ENCODE data around the gene PDF. TPM values are rescaled to one million over a fixed set of nuclear protein-coding genes. Genes with fewer than 3 reads are reported as not detected.

PDF gene
- total and polyA plus RNA-seq, 2 of the 13 experiments (the other 11 are each of a cell fraction or from before 2014, with no cell fraction given) = 12.4 to 48.8 TPM

DNA sequence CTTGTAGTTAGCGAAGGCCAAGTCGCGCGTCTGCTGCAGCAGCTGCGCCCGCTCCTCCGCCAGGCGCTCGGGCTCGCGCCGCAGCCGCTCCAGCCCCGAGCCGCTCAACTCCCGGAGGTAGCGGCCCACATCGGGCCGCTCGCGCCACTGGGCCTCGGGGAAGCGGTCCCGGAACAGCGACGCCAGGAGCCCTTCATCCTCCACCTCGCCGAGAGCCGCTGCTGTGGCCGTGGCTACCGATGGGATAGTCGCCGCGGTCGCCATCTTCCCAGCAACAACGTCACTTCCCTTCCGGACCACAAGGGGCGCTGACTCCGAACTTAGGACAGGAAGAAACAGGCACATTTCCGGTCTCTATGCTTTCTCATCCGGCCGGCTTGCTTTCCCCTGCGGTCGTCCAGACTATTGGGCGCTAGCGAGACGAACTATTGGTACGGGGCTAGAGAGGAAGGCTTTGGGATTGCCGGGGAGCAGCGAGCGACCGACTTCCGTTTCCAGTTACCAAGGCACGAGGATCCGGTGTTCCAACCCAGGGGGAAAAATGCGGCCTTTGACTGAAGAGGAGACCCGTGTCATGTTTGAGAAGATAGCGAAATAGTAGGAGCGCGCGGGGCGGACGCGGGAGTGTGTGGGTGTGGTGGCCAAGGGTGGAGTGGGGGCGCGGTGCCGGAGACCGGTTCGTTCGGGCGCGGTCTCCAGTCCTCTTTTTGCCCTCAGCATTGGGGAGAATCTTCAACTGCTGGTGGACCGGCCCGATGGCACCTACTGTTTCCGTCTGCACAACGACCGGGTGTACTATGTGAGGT lies 9.1 kb upstream of the PDF start, which contains the start of the genes COG8 and NIP7 (continued):
- TF ChIP-seq, protein P1, sequence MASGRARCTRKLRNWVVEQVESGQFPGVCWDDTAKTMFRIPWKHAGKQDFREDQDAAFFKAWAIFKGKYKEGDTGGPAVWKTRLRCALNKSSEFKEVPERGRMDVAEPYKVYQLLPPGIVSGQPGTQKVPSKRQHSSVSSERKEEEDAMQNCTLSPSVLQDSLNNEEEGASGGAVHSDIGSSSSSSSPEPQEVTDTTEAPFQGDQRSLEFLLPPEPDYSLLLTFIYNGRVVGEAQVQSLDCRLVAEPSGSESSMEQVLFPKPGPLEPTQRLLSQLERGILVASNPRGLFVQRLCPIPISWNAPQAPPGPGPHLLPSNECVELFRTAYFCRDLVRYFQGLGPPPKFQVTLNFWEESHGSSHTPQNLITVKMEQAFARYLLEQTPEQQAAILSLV (CRISPR knock-in tag; IDR thresholded peaks at IDR 0.05; ENCODE audit: borderline replicate concordance) = peak; percentile 51; the same call in 1 of the 2 replicates
- TF ChIP-seq ELF3 (CRISPR knock-in tag; IDR thresholded peaks at IDR 0.05) = peak; percentile 94
- 0 out of 2 replicates have a peak, but pooled peaks have one; percentile 30 for TF ChIP-seq TBP (CRISPR knock-in tag; IDR thresholded peaks at IDR 0.05)
- TF ChIP-seq ZNF20 (CRISPR knock-in tag; IDR thresholded peaks at IDR 0.05) = peak; percentile 25; the same call in 1 of the 2 replicates
- peak; percentile 87; the same call in 1 of the 2 replicates for TF ChIP-seq TSC22D2 (CRISPR knock-in tag; IDR thresholded peaks at IDR 0.05; ENCODE audit: borderline replicate concordance)
- TF ChIP-seq NFATC3 (CRISPR knock-in tag; IDR thresholded peaks at IDR 0.05) = peak; percentile 19; the same call in 1 of the 2 replicates
- TF ChIP-seq SOX6 (IDR thresholded peaks at IDR 0.05) = no peak
- peak; percentile 83 for TF ChIP-seq SOX6 (CRISPR knock-in tag; IDR thresholded peaks at IDR 0.05)
- TF ChIP-seq HOXA3 (CRISPR knock-in tag; IDR thresholded peaks at IDR 0.05) = peak; percentile 97
- peak; percentile 85 for TF ChIP-seq ZNF317 (CRISPR knock-in tag; IDR thresholded peaks at IDR 0.05)
- no peak for TF ChIP-seq ZC3H4 (CRISPR knock-in tag; IDR thresholded peaks at IDR 0.05; ENCODE audit: borderline replicate concordance)
- no peak for TF ChIP-seq FOXA1 (IDR thresholded peaks at IDR 0.05)
- no peak for TF ChIP-seq FOXA1 (CRISPR knock-in tag; IDR thresholded peaks at IDR 0.05)
- TF ChIP-seq ZNF343 (CRISPR knock-in tag; IDR thresholded peaks at IDR 0.05) = no peak
- TF ChIP-seq ATF7-NPFF (CRISPR knock-in tag; IDR thresholded peaks at IDR 0.05; ENCODE audit: low read depth) = peak; percentile 69
- TF ChIP-seq, protein P2, sequence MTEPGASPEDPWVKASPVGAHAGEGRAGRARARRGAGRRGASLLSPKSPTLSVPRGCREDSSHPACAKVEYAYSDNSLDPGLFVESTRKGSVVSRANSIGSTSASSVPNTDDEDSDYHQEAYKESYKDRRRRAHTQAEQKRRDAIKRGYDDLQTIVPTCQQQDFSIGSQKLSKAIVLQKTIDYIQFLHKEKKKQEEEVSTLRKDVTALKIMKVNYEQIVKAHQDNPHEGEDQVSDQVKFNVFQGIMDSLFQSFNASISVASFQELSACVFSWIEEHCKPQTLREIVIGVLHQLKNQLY (CRISPR knock-in tag; IDR thresholded peaks at IDR 0.05) = no peak
- TF ChIP-seq, protein P3, sequence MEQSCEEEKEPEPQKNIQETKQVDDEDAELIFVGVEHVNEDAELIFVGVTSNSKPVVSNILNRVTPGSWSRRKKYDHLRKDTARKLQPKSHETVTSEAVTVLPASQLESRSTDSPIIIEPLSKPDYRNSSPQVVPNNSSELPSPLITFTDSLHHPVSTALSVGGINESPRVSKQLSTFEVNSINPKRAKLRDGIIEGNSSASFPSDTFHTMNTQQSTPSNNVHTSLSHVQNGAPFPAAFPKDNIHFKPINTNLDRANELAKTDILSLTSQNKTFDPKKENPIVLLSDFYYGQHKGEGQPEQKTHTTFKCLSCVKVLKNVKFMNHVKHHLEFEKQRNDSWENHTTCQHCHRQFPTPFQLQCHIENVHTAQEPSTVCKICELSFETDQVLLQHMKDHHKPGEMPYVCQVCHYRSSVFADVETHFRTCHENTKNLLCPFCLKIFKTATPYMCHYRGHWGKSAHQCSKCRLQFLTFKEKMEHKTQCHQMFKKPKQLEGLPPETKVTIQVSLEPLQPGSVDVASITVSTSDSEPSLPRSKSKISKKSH (CRISPR knock-in tag; IDR thresholded peaks at IDR 0.05; ENCODE audit: borderline replicate concordance) = peak; percentile 69
- no peak for TF ChIP-seq ARNT (IDR thresholded peaks at IDR 0.05)
- no peak; the same call in 1 of the 2 replicates for TF ChIP-seq ZNF460 (CRISPR knock-in tag; IDR thresholded peaks at IDR 0.05; ENCODE audit: borderline replicate concordance)
- TF ChIP-seq ZNF430 (CRISPR knock-in tag; IDR thresholded peaks at IDR 0.05) = peak; percentile 98
- TF ChIP-seq ZNF567 (CRISPR knock-in tag; IDR thresholded peaks at IDR 0.05; ENCODE audit: borderline replicate concordance) = peak; percentile 25; the same call in 1 of the 2 replicates
- peak; percentile 48; the same call in 1 of the 2 replicates for TF ChIP-seq GZF1 (CRISPR knock-in tag; IDR thresholded peaks at IDR 0.05)
- 0 out of 2 replicates have a peak, but pooled peaks have one; percentile 60 for TF ChIP-seq ZNF850 (CRISPR knock-in tag; conservative IDR thresholded peaks at IDR 0.05)
- TF ChIP-seq SNAI1 (CRISPR knock-in tag; IDR thresholded peaks at IDR 0.05; ENCODE audit: borderline replicate concordance) = peak; percentile 96; the same call in 1 of the 2 replicates
- no peak for TF ChIP-seq LCORL (IDR thresholded peaks at IDR 0.05)
- no peak; the same call in 1 of the 2 replicates for TF ChIP-seq LCORL (CRISPR knock-in tag; IDR thresholded peaks at IDR 0.05)
- peak; percentile 100 for TF ChIP-seq ZMYM4 (CRISPR knock-in tag; IDR thresholded peaks at IDR 0.05)
- TF ChIP-seq ATAD3A (CRISPR knock-in tag; IDR thresholded peaks at IDR 0.05) = no peak; the same call in 1 of the 2 replicates
- peak; percentile 91; the same call in 1 of the 2 replicates for TF ChIP-seq ZNF816 (CRISPR knock-in tag; IDR thresholded peaks at IDR 0.05; ENCODE audit: borderline replicate concordance)
- no peak for TF ChIP-seq ZNF841 (CRISPR knock-in tag; IDR thresholded peaks at IDR 0.05; ENCODE audit: borderline replicate concordance)
